OCI-LY7 (cell line): ENCODE data around the gene CDHR1. TPM values are rescaled to one million over a fixed set of nuclear protein-coding genes. Genes with fewer than 3 reads are reported as not detected.

Experiments used
- BruUV-seq: library from RNA; stranded (reverse); fragments of 400-500 nt; replicated peaks from 2 replicates; lab custom pipeline; 2021; lab: Mats Ljungman, UMichigan
- CTCF ChIA-PET: fragments of 300-600 bp; sonication (Branson Sonifier 250); formaldehyde crosslinking; loops from one replicate; lab custom pipeline; 2022; ENCODE audit warnings: antibody characterized with exemption; ENCODE audit not compliant: unreplicated experiment; lab: Charles Lee
- POLR2A ChIA-PET: fragments of 300-600 bp; sonication (Branson Sonifier 250); formaldehyde crosslinking; loops from one replicate; lab custom pipeline; 2022; ENCODE audit warnings: antibody characterized with exemption; lab: Charles Lee
- DNase-seq: peaks from one replicate; pipeline ENCODE4 v3.0.0-alpha.2; 2015; ENCODE audit warnings: low spot score
- H2AFZ ChIP-seq: fragments of 200-600 bp; sonication (generic), shearing (Covaris generic); 2 replicates; pipeline ENCODE4 v1.6.1; 2014; ENCODE audit warnings: mild to moderate bottlenecking, antibody characterized with exemption, low read length, moderate library complexity
- H3K27ac ChIP-seq: fragments of 200-600 bp; sonication (generic); 2 replicates; pipeline ENCODE4 v1.5.1; 2014; ENCODE audit warnings: mixed run types, low read depth, mild to moderate bottlenecking, moderate library complexity, low read length, inconsistent platforms; ENCODE audit not compliant: poor library complexity, severe bottlenecking
- H3K36me3 ChIP-seq: fragments of 200-600 bp; sonication (generic); 2 replicates; pipeline ENCODE4 v1.6.1; 2014; ENCODE audit warnings: mild to moderate bottlenecking, antibody characterized with exemption, low read length, moderate library complexity, mixed read lengths; ENCODE audit not compliant: insufficient read depth
- H3K4me1 ChIP-seq: fragments of 200-600 bp; sonication (generic); 2 replicates; pipeline ENCODE4 v1.5.1; 2014; ENCODE audit warnings: mild to moderate bottlenecking, low read length; ENCODE audit not compliant: insufficient read depth, poor library complexity, severe bottlenecking
- H3K4me2 ChIP-seq: fragments of 200-600 bp; sonication (generic); 2 replicates; pipeline ENCODE4 v1.6.1; 2014; ENCODE audit warnings: mild to moderate bottlenecking, low read length
- H3K4me3 ChIP-seq: fragments of 200-600 bp; sonication (generic); 2 replicates; pipeline ENCODE4 v1.5.1; 2014; ENCODE audit warnings: mild to moderate bottlenecking, low read depth, low read length; ENCODE audit not compliant: poor library complexity, severe bottlenecking
- H3K79me2 ChIP-seq: fragments of 200-600 bp; sonication (generic); 2 replicates; pipeline ENCODE4 v1.6.1; 2016; ENCODE audit warnings: low read depth, mild to moderate bottlenecking, low read length, moderate library complexity, mixed read lengths; ENCODE audit not compliant: insufficient read depth
- H3K9me2 ChIP-seq: fragments of 200-600 bp; sonication (generic); 2 replicates; pipeline ENCODE4 v1.6.1; 2016; ENCODE audit warnings: mild to moderate bottlenecking, low read length, mixed read lengths; ENCODE audit not compliant: insufficient read depth
- H3K9me3 ChIP-seq: fragments of 200-600 bp; sonication (generic); 2 replicates; pipeline ENCODE4 v1.6.1; 2014; ENCODE audit warnings: mild to moderate bottlenecking, mixed run types, low read length, mixed read lengths
- H4K20me1 ChIP-seq: fragments of 200-600 bp; sonication (generic); 2 replicates; pipeline ENCODE4 v1.6.1; 2014; ENCODE audit warnings: mild to moderate bottlenecking, antibody characterized with exemption, low read length, moderate library complexity, mixed read lengths; ENCODE audit not compliant: insufficient read depth
- EZH2phosphoT487 ChIP-seq: fragments of 200-600 bp; sonication (generic); IDR thresholded peaks from 2 replicates; pipeline ENCODE4 v1.6.1; 2018; ENCODE audit warnings: low read depth, borderline replicate concordance, mild to moderate bottlenecking, mixed run types, antibody characterized with exemption, low read length, moderate library complexity, mixed read lengths
- intact Hi-C: fragments of 100-400 bp; cut with micrococcal nuclease; formaldehyde crosslinking; loops from one replicate; pipeline ENCODE4 v1.10.0; 2022; ENCODE audit not compliant: unreplicated experiment
- total RNA-seq, 2 experiments: library from RNA; depleted of rRNA in 1 of 2; stranded (reverse); fragments of >200 nt in 1 of 2; shearing (Covaris generic) in 1 of 2; gene quantifications; 2 replicates each; pipeline ENCODE4 v1.2.3, GENCODE V29; 2014 to 2022
- TF ChIP-seq, protein P1 (sequence below): fragments of 200-600 bp; sonication (generic); conservative IDR thresholded peaks from 2 replicates; pipeline ENCODE4 v1.5.1; 2014; ENCODE audit warnings: mild to moderate bottlenecking, antibody characterized with exemption, low read length, moderate library complexity, mixed read lengths

The CDHR1 gene
- total RNA-seq, 2 experiments from 2014 or later = not detected

DNA sequence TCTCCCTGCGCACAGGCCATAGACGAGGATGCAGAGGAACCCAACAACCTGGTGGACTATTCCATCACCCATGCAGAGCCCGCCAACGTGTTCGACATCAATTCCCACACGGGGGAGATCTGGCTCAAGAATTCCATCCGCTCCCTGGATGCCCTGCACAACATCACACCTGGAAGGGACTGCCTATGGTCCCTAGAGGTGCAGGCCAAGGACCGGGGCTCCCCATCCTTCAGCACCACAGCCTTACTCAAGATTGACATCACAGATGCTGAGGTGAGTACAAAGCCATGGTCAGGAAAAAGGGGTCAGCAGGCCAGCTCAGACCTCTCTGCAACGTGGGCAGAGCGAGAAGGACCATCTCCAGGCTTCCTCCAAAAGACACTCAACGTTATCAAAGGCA lies 18.7 kb downstream of the CDHR1 start:
- no peaks in the 10 kb centered on the region for H3K9me2 ChIP-seq

DNA sequence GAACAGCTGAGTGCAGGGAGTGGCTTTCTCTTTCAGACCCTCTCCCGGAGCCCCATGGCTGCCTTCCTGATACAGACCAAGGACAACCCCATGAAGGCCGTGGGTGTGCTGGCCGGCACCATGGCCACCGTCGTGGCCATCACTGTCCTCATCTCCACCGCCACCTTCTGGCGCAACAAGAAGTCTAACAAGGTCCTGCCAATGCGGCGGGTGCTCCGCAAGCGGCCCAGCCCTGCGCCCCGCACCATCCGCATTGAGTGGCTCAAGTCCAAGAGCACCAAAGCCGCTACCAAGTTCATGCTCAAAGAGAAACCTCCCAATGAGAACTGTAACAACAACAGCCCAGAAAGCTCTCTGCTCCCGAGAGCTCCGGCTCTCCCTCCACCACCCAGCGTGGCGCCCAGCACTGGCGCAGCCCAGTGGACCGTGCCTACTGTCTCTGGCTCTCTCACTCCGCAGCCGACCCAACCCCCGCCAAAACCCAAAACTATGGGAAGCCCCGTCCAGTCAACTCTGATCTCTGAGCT lies 19.8 kb downstream of the CDHR1 start:
- no peaks in the 10 kb centered on the region for H3K9me2 ChIP-seq
- H3K4me1 ChIP-seq = no peaks in the 10 kb centered on the region
- ChIA-PET POLR2A (no interaction called here), CTCF (no interaction called here)
- no TSS peak for BruUV-seq
- no peak for DNase-seq
- H3K79me2 ChIP-seq = no peaks in the 10 kb centered on the region
- intact Hi-C loops = no loop called here
- H3K36me3 ChIP-seq = no peaks in the 10 kb centered on the region
- H3K9me3 ChIP-seq = no peaks in the 10 kb centered on the region
- no peak overlapping the region for H3K4me3 ChIP-seq
- no peaks in the 10 kb centered on the region for H4K20me1 ChIP-seq
- H3K27ac ChIP-seq = no peak overlapping the region
- no peak overlapping the region for H3K4me2 ChIP-seq
- TF ChIP-seq, protein P1, sequence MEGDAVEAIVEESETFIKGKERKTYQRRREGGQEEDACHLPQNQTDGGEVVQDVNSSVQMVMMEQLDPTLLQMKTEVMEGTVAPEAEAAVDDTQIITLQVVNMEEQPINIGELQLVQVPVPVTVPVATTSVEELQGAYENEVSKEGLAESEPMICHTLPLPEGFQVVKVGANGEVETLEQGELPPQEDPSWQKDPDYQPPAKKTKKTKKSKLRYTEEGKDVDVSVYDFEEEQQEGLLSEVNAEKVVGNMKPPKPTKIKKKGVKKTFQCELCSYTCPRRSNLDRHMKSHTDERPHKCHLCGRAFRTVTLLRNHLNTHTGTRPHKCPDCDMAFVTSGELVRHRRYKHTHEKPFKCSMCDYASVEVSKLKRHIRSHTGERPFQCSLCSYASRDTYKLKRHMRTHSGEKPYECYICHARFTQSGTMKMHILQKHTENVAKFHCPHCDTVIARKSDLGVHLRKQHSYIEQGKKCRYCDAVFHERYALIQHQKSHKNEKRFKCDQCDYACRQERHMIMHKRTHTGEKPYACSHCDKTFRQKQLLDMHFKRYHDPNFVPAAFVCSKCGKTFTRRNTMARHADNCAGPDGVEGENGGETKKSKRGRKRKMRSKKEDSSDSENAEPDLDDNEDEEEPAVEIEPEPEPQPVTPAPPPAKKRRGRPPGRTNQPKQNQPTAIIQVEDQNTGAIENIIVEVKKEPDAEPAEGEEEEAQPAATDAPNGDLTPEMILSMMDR = no peak
- TF ChIP-seq EZH2phosphoT487 = no peak
- no peak overlapping the region for H2AFZ ChIP-seq

More for the DNA sequence above, 18.7 kb downstream of the CDHR1 start:
- Histone ChIP-seq H4K20me1 (no peaks in the 10 kb centered on the region), H2AFZ (no peak overlapping the region), H3K4me2 (no peak overlapping the region), H3K4me1 (no peaks in the 10 kb centered on the region), H3K27ac (no peak overlapping the region), H3K4me3 (no peak overlapping the region), H3K36me3 (no peaks in the 10 kb centered on the region), H3K9me3 (no peaks in the 10 kb centered on the region), H3K79me2 (no peaks in the 10 kb centered on the region)
- DNase-seq = no peak
- TF ChIP-seq EZH2phosphoT487 = no peak
- TF ChIP-seq, protein P1 = no peak
- POLR2A ChIA-PET = no interaction called here
- CTCF ChIA-PET = no interaction called here
- no TSS peak for BruUV-seq
- intact Hi-C loops = no loop called here

DNA sequence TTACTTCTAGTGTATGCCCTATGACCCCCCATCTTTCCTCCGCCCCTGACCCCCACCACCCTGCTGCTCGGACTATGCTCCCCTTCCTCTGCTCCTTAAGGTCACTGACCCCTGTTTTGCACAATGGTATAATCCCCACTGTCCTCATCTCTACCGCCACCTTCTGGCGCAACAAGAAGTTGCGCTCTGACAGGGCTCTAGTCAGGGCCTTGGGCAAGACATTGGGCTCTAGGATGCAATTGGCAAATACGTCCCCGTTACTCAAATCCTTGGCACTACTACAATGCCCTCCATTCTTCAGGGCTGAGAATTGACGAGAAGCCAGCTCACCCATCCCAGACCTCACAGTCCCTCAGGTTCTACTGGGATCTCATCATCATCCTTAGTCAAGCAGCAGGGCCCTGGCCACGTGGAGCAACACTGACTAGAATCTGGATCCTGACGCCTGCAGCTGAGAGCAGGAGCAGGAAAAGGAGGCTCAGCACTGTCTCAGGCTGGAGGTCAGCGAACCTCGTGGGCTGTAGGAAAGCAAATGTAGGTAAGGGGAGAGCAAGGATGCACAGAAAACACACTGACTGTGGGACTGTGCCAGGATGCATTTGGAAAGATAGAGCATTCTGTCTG lies 20.4 kb downstream of the CDHR1 start:
- no peaks in the 10 kb centered on the region for H3K9me2 ChIP-seq
- BruUV-seq = no TSS peak
- intact Hi-C loops = no loop called here
- no peaks in the 10 kb centered on the region for H3K79me2 ChIP-seq
- H3K36me3 ChIP-seq = no peaks in the 10 kb centered on the region
- H3K27ac ChIP-seq = no peak overlapping the region
- no peak overlapping the region for H3K4me3 ChIP-seq
- DNase-seq = peak; percentile 52
- CTCF ChIA-PET = interaction anchor here (0.6 kb wide), 1 partner anchor 10 kb away, joined by 3 read pairs; the partner anchor contains the start of gene LRIT2
- no peak overlapping the region for H3K4me2 ChIP-seq
- TF ChIP-seq, protein P1 = peak; percentile 71
- TF ChIP-seq EZH2phosphoT487 = no peak
- no peaks in the 10 kb centered on the region for H3K4me1 ChIP-seq
- H4K20me1 ChIP-seq = no peaks in the 10 kb centered on the region
- no peak overlapping the region for H2AFZ ChIP-seq
- no peaks in the 10 kb centered on the region for H3K9me3 ChIP-seq
- POLR2A ChIA-PET = no interaction called here
